ENCODE results near the gene HADHB.
"Not testable (repeated sequence)": the region's sequence is repeated elsewhere in the genome, so short reads cannot be mapped to it uniquely, and the experiment has no call there.

Gene HADHB

GRCh38 chr2:26298286-26298637, 53.5 kb downstream of the HADHB start:
- no peak for DNase-seq

- DNase-seq, result no peak
Observed at GRCh38 chr2:26298638-26299393, 54.1 kb downstream of the HADHB start.

GRCh38 chr2:26299471-26300101, 54.8 kb downstream of the HADHB start:
- no peak for DNase-seq

GRCh38 chr2:26300234-26300925, 55.6 kb downstream of the HADHB start:
- no peak for DNase-seq

DNA sequence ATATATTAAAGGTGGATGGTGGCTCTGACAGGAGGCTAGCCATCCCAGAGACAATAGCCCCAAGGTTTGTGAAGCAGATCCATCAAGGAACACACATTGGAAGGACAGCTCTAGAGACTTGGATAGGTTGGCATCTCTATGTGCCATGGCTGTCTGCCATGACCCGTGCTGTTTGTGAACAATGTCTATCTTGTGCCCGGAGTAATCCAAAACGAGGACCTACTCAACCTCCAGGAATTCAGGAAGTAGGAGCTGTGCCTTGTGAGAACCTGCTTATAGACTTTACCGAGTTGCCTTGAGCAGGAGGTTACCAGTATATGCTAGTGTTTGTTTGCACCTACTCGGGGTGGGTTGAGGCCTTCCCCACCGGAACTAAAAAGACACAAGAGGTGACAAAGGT, 58.1 kb downstream of the HADHB start:
- DNase-seq, result no peak

GRCh38 chr2:26305094-26305493, 60.4 kb downstream of the HADHB start:
- DNase-seq, result not testable (repeated sequence)

- DNase-seq, result no peak
Observed at GRCh38 chr2:26305540-26305939, 60.8 kb downstream of the HADHB start.

- DNase-seq, result no peak
Observed at GRCh38 chr2:26309921-26310320, 65.2 kb downstream of the HADHB start.

- no peak for DNase-seq
Observed at GRCh38 chr2:26312471-26312870, 67.7 kb downstream of the HADHB start.

DNA sequence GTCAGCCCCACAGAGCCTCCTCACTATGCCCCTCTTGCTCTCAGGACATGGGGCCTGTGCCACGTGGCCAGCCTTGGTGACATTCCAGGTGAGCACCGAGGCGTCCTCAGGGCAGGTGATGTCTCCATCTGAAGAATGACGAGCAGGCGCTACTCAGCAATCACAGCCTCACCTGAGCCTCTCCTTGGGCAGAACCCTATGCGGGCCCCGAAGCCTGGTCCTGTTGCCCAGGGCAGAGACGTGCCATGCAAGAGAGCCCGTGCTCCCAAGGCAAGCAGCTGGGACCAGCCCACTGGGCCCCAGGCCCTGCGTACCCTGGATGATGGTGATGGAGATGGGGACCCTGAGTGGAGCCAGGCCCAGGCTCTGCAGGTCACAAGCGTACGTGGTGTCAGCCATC, 68.7 kb downstream of the HADHB start:
- no peak for DNase-seq

- DNase-seq, result no peak
Observed at GRCh38 chr2:26314243-26314642, 69.5 kb downstream of the HADHB start.

- peak in 1 of 2 experiments; percentile 36 for DNase-seq
Observed at GRCh38 chr2:26316041-26316440, 71.3 kb downstream of the HADHB start.

- no peak for DNase-seq
Observed at GRCh38 chr2:26316845-26317244, 72.1 kb downstream of the HADHB start.

- no peak for DNase-seq
Observed at GRCh38 chr2:26317377-26318105, 72.8 kb downstream of the HADHB start.

GRCh38 chr2:26318950-26319349, 74.2 kb downstream of the HADHB start:
- DNase-seq, result peak; percentile 14 to 77

DNA sequence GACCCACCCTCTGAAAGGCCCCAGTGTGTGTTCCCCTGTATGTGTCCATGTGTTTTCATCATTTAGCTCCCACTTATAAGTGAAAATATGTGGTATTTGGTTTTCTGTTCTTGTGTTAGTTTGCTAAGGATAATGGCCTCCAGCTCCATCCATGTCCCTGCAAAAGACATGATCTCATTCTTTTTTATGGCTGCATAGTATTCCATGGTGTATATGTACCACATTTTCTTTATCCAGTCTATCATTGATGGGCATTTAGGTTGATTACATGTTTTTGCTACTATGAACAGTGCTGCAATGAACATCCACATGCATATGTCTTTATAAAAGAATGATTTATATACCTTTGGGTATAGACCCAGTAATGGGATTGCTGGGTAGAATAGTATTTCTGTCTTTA, 79.7 kb downstream of the HADHB start:
- not testable (repeated sequence) for DNase-seq

- no peak for DNase-seq
Observed at GRCh38 chr2:26324903-26325302, 80.2 kb downstream of the HADHB start.

- DNase-seq, result no peak
Observed at GRCh38 chr2:26325851-26326250, 81.1 kb downstream of the HADHB start.

DNA sequence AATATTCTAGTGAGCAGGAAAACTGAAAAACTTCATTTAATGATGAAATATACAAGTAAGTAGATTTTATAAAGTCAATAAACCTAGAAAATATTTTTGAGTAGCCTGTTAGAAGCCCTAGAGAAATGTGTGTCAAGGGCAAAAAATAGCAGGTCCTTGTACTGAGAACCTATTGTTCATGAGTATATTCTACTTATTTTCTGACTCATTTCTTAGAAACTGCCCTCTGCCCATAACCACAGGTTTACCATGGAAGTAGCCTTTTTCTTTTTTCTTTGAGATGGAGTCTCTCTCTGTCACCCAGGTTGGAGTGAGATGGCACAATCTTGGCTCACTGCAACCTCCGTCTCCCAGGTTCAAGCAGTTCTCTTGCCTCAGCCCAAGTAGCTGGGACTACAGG, 81.8 kb downstream of the HADHB start:
- DNase-seq, result no peak

DNA sequence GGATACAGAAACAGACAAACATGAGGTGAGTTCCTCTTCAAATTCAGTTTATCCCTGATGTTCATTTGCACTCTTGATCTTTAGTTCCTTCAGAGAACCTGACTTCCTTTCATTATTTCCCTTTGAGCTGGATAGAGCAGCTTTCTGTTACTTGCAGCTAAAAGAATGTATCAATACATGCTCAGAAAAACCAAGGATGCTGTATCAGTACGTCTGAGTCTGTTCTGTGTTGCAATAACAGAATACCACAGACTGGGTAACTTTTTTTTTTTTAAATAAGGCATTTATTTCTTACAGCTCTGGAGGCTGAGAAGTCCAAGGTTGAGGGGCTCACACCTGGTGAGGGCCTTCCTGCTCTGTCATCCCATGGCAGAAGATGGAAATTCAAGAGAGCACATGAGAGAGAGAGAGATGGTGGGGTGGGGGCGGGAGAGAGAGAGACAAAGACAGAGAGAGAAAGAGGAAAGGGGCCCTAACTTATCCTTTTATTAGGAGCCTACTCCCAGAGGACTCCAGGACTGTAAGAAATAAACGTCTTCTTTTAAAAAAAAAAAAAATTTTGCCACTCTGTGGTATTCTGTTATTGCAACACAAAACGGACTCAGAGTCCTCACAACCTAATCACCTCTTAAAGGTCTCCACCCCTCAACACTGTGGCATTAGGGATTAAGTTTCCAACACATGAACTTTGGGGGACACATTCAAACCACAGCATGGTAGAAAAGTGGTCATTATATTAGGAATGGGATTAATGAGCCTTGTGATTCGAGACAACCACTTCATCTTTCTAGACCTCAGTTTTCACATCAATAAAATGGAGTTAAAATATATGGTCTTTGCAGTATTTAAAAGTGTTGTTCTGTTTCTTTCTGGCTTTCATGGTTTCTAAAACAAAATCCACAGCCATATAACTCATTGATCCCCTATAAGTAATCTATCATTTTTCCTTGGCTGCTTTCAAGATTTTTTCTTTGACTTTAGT, 82.8 kb downstream of the HADHB start:
- no peak for DNase-seq

DNA sequence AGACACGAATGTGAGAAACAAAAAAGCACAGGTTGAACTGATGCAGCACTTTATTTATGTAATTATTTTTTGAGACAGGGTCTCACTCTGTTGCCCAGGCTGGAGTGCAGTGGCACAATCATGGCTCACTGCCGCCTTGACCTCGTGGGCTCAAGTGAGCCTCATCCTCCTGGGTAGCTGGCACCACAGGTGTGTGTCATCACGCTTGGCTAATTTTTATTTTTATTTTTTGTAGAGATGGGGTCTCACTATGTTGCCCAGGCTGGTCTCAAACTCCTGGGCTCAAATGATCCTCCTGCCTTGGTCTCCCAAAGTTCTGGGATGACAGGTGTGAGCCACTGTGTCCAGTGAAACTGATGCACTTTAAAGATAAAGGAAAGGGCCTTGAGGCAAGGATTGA, 84.3 kb downstream of the HADHB start:
- not testable (repeated sequence) for DNase-seq

GRCh38 chr2:26330114-26330549, 85.4 kb downstream of the HADHB start:
- peak; percentile 54 to 81 for DNase-seq

Data from NCI-H526 (cell line).